MM.1S (cell line): ENCODE measurements around the gene CBX5.

Experiments
- EZH2 ChIP-seq: fragments of 300-600 bp; sonication (generic); optimal IDR thresholded peaks from 2 replicates; pipeline ENCODE3; 2017; ENCODE audit warnings: low read depth, mild to moderate bottlenecking, antibody characterized with exemption, low read length, mixed read lengths
- TF ChIP-seq, protein P1 (sequence below): fragments of 300-600 bp; sonication (generic); IDR thresholded peaks from 2 replicates; pipeline ENCODE4 v1.5.1; 2016; ENCODE audit warnings: antibody characterized with exemption, low read length, mixed read lengths

DNA sequence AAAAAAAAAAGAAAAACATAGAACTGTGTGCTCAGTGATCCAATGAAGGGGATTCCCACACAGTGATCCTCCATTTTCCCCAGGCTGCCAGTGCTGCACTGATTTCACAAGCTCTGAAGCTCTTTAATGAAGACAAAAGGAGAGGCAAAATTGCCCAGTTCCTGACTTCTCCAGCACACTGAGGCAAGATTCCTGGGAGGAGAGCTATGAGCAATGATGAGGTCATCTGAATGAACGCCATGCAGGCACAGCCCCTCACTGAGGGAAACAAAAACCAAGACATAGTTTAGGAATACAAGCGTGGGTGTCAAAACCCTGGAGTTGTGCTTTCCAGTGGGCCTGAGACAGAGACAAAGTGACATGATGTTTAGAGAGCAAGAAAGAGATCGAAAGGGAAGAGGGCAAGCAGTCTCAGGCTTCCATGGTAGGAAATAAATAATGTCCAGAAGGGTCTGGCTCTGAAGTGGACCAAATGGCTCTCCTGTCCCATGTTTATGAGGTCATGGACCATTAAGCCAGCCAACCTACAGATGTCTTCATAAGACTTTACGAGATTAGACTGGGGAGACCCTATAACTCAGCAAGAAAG, 50.2 kb downstream of the CBX5 start:
- TF ChIP-seq, protein P1, sequence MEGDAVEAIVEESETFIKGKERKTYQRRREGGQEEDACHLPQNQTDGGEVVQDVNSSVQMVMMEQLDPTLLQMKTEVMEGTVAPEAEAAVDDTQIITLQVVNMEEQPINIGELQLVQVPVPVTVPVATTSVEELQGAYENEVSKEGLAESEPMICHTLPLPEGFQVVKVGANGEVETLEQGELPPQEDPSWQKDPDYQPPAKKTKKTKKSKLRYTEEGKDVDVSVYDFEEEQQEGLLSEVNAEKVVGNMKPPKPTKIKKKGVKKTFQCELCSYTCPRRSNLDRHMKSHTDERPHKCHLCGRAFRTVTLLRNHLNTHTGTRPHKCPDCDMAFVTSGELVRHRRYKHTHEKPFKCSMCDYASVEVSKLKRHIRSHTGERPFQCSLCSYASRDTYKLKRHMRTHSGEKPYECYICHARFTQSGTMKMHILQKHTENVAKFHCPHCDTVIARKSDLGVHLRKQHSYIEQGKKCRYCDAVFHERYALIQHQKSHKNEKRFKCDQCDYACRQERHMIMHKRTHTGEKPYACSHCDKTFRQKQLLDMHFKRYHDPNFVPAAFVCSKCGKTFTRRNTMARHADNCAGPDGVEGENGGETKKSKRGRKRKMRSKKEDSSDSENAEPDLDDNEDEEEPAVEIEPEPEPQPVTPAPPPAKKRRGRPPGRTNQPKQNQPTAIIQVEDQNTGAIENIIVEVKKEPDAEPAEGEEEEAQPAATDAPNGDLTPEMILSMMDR, result no peak
- no peak for TF ChIP-seq EZH2
